Measurements from ENCODE around the gene CATSPERB.

- no peak for TF ChIP-seq THRB (CRISPR knock-in tag; conservative IDR thresholded peaks at IDR 0.05)
- TF ChIP-seq CTCF (IDR thresholded peaks at IDR 0.05 in 2 of 3, conservative IDR thresholded peaks at IDR 0.05 in 1 of 3; ENCODE audit: insufficient read depth in 2 of 3, low read depth in 1 of 3, low read length in 3 of 3): no peak
- TF ChIP-seq KAT2B (IDR thresholded peaks at IDR 0.05; ENCODE audit: low read depth, low read length): no peak
- TF ChIP-seq GABPA (tag; conservative IDR thresholded peaks at IDR 0.05; ENCODE audit: low read depth): no peak
- no peak for TF ChIP-seq ZNF277 (CRISPR knock-in tag; IDR thresholded peaks at IDR 0.05; ENCODE audit: borderline replicate concordance)
- no peak for TF ChIP-seq SNAPC5 (CRISPR knock-in tag; IDR thresholded peaks at IDR 0.05)
- TF ChIP-seq ILF3 (IDR thresholded peaks at IDR 0.05; ENCODE audit: borderline replicate concordance): no peak
- no peak for TF ChIP-seq ZNF133 (CRISPR knock-in tag; IDR thresholded peaks at IDR 0.05)
- TF ChIP-seq MXI1 (IDR thresholded peaks at IDR 0.05; ENCODE audit: low read depth, low read length): no peak
Measured at GRCh38 chr14:91722386-91722785, 9.5 kb downstream of the CATSPERB start.
